ENCODE data around the gene ERC2.

ERC2 gene

GRCh38 chr3:56369914-56370313, 98.4 kb downstream of the ERC2 start:
- no peak for DNase-seq (ENCODE audit: low read depth in 2 of 3, low spot score in 1 of 3)

DNA sequence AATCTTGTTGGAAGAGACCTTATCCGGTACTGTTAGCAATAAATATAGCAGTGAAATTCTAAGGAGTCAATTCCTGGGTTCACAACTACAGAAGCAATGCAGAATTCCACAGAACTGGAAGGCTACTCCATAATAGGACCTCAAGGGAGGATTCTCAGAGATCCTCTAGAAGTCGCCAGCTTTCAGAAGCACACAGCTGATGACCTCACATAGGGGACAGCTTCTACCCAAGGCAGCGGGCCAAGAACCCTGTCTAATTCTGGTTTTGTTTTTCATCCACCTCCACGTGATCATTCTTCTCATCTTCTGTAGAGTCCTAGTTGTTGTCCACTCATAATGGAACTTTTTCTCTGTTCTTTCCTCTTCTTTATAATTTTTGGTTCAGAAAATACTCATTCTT, 99.4 kb downstream of the ERC2 start:
- DNase-seq (ENCODE audit: low read depth in 2 of 3, low spot score in 1 of 3), result no peak

GRCh38 chr3:56366641-56367162, 101.6 kb downstream of the ERC2 start:
- DNase-seq (ENCODE audit: low read depth in 2 of 3, low spot score in 1 of 3), result no peak

GRCh38 chr3:56365905-56366640, 102.2 kb downstream of the ERC2 start:
- no peak for DNase-seq (ENCODE audit: low read depth in 2 of 3, low spot score in 1 of 3)

- DNase-seq (ENCODE audit: low read depth in 2 of 3, low spot score in 1 of 3), result no peak
Observed at GRCh38 chr3:56364665-56365064, 103.6 kb downstream of the ERC2 start.

GRCh38 chr3:56363720-56364119, 104.5 kb downstream of the ERC2 start:
- no peak for DNase-seq (ENCODE audit: low read depth in 2 of 3, low spot score in 1 of 3)

- DNase-seq (ENCODE audit: low read depth in 2 of 3, low spot score in 1 of 3), result no peak
Observed at GRCh38 chr3:56361731-56362130, 106.5 kb downstream of the ERC2 start.

DNA sequence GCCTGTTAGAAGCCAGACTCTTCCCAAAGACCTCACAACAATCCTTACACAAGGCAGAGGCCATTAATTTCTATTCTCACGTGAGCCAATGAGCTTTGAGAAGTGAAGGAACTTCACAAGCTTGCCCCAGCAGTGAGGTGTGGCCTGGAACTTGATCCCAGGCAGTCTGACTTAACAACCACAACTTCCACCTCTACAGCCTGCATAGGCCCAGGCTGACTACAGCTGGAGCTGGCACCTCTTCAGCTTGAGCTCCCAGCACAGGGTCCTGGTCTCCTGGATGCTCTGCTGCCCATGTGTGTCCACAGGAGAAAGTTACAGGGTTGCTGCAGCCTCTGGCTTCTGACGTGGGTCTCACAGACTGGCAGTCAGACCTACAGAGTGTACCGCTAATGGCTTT, 111.0 kb downstream of the ERC2 start:
- no peak for DNase-seq (ENCODE audit: low read depth in 2 of 3, low spot score in 1 of 3)

DNA sequence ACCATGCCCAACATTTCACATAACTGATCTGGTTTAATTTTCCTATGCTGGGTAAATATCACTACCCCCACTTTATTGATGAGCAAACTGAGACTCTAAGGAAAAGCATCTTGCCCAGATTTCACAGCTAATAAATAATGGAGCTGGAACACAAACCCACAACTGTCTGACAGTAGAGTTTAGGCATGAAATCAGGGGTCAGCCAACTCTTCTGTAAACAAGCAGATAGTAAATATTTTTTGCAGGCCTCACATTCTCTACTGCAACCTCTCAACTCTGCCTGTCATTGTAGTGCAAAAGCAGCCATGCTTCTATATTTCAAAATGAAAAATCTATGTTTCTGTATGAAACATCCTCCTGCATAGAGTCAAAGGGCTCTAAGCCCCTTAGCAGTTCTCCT, 111.5 kb downstream of the ERC2 start:
- no peak for DNase-seq (ENCODE audit: low read depth in 2 of 3, low spot score in 1 of 3)

DNA sequence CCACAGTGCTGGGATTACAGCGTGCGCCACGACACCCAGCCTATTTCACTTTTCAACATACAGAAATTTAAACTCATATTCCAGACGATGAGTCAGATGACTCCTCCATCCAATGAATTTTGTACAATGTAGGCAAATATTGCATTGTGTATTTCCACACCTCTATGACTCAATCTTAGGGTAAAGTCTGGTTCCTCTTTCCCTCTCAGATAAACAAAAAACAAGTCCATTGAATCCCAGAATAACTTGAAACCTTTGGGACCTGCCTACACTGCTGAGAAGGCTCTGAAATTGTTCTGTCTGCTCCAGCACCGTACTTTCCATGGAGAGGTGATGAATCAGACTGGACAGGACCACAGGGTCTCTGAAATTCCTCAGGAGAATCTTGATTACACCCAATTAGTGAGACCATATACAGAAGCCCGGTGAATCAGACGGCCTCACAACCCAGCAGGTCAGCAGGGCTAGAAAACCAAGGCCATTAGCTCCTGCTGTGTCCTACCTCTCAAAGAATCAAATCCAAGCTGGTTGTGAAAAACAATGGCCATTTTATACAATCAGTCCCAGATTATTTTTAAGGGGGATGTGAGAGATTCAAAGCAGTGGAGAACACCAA, 112.6 kb downstream of the ERC2 start:
- DNase-seq (ENCODE audit: low read depth in 2 of 3, low spot score in 1 of 3), result no peak

DNA sequence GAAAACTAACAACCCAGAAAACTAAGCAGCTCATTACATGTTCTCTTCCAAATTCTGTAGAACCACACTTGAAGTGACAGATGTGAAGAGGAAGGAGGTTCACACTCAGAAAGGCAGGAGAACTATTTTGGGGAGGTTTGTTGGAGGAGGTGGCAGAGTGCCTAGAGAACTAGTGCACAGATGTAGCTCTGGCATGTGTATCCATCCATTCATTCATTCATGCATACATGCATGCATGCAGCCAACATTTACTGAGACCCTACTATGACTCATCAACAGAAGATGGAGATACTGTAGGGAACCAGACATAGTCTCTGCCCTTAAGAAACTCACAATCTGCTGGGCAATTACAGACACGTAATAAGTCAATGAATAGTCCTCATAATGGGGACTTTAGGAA, 116.7 kb downstream of the ERC2 start:
- DNase-seq (ENCODE audit: low read depth in 2 of 3, low spot score in 1 of 3), result no peak

DNA sequence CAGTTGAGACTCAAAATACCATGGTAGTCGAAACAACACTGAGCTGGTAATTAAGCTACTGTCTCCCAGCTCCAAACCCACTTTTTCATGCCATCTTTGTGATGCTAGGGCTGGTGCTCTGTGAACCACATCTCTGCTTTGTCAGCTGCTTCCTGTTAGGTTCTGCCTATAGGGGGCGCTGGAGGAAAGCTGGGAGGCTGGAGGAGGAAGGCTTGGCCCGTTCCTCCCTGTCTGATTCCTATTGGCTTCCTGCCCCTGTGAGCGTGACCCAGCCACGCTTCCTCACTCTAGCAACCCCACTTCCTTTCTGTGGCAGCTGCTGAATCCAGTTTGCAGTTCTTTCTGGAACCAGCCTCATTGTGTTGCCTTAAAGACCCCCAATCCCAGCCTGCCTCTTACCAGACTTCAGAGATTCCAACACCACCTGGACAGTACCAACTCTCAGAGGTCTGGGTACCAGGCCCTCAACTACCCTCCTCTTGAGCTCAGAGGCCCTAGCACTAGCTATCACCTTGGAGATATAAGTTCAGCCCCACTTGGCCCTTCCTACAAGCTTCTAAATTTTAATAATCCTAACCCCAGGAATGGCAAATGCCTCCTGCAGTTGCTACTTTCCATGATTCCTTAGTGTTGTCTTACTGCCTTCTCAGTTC, 120.9 kb downstream of the ERC2 start:
- peak; percentile 29 to 38 (median 36) for DNase-seq (ENCODE audit: low read depth in 2 of 3, low spot score in 1 of 3)

- DNase-seq (ENCODE audit: low read depth in 2 of 3, low spot score in 1 of 3), result no peak
Observed at GRCh38 chr3:56342475-56342874, 125.8 kb downstream of the ERC2 start.

- no peak for DNase-seq (ENCODE audit: low read depth in 2 of 3, low spot score in 1 of 3)
Observed at GRCh38 chr3:56339671-56340070, 128.6 kb downstream of the ERC2 start.

DNA sequence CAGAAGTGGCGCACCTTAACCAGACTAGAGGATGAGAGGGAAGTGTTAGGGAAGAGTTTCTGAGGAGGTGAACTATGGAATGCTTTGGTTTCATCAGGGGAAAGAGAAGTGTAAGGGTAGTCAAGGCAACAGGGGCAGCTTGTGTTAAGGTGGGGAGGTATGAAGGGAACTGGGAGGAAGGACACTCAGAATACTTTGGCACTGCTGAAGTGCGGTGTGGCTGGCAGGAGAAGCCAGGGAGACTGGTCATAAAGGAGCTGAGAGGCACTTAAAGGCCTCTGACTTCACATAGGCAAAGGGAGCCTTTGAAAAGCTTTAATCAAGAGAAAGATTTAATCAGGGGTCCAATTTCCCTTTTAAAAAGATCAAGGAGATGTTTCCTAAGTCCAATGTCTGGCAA, 129.0 kb downstream of the ERC2 start:
- DNase-seq (ENCODE audit: low read depth in 2 of 3, low spot score in 1 of 3), result no peak

DNA sequence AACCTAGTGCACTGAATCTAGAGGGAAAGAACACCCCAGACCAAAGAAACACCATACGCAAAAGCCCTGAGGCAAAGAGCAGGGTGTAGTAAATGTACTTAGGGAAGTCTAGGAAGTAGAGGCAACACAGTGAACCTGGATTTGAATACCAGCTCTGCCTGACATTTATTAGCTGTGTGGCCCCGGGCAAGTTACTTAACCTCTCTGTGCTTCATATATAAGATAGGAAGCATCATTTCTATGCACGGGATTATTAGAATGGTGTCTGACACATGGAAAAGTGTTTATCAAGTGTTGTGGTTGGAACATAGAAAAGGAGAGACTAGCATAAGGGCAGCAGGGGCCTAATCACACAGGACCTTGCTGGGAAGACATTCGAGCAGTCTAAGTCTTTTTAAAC, 132.2 kb downstream of the ERC2 start:
- DNase-seq (ENCODE audit: low read depth in 2 of 3, low spot score in 1 of 3), result no peak

DNA sequence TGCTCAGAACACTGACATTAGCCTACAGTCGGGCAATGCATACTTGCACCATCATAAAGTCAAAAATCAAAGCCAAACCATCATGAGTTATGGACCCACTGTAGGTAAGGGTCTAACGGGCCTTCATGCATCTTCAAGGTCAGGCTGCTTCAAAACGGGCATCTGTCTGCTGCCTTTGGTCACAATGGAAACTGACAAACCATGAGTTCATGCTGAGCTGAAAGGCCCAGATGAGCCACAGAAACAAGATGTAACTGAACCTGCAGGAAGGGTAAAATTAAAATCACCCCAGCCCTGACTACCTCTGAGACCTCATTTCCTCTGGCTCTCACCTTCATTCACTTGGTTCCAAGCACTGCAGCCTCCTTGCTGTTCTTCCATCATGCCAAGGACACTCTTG, 143.8 kb downstream of the ERC2 start:
- DNase-seq (ENCODE audit: low read depth in 2 of 3, low spot score in 1 of 3), result no peak

GRCh38 chr3:56323986-56324420, 144.3 kb downstream of the ERC2 start:
- no peak for DNase-seq (ENCODE audit: low read depth in 2 of 3, low spot score in 1 of 3)

DNA sequence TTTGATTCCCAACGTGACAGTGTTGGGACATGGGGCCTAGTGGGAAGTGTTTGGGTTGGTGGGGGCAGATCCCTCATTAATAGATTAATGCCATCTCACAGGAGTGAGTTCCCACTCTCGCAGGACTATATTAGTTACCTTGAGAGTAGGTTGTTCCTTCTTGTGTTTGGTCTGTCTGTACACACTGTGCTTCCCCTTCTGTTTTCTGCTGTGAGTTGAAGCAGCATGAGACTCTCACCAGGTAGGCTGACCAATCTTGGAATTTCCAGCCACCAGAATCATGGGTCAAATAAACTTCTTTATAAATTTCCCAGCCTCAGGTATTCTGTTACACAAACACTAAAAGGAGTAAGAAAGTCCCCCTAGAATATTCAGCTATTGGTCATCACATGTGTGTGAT, 145.4 kb downstream of the ERC2 start:
- DNase-seq (ENCODE audit: low read depth in 2 of 3, low spot score in 1 of 3), result no peak

GRCh38 chr3:56321892-56322291, 146.4 kb downstream of the ERC2 start:
- no peak for DNase-seq (ENCODE audit: low read depth in 2 of 3, low spot score in 1 of 3)

DNA sequence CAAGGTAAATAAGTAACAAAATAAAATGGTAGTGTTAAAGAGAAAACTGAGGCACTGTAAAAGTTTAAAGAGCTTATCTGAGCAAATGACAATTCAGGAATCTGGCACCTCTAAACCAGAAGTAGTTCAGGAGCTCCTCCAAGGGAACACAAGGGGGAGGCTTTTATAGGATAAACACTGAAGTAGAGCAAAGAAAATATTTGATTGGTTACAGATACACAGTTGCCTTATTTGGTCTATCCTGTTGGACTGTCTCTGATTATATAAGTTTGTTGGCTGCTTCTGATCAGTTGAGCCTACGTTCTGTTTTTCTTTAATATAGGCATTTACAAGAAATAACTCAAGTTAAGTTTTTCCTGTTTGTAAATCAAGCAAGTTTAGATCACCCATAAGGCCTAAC, 146.9 kb downstream of the ERC2 start:
- no peak for DNase-seq (ENCODE audit: low read depth in 2 of 3, low spot score in 1 of 3)

DNA sequence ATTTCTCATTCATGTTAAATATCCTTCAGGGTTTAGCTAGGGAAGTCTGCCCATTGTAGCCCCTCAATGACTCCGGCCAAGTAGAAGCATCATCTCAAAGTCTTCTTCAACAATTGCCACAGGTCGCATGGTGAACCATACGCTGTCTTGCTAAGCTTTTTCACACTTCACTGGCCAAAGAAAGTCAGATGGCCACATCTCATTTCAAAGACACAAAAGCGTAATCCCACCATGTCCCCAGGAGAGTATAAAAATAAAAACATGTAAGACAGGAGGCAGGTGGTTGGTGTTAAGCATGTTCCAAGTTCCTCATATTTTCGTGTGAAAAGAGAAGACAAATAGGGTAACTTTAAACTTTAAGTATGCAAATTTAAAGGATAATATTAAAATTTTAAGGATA, 147.4 kb downstream of the ERC2 start:
- no peak for DNase-seq (ENCODE audit: low read depth in 2 of 3, low spot score in 1 of 3)

Measured in stimulated activated CD4-positive, alpha-beta T cell treated with anti-CD3 and anti-CD28 coated beads, Interleukin-12 subunit alpha, Interleukin-12 subunit beta, amount 100 ng/mL, for 48 hours (primary cell).